HepG2 (cell line): ENCODE data around the gene C1orf50.

Experiments used
- CEBPB ChIP-seq: IDR thresholded peaks from 2 replicates; pipeline ENCODE4 v1.6.1; 2011; ENCODE audit warnings: low read depth, low read length, improper control_type of control experiment, borderline replicate concordance
- CTCF ChIP-seq: sonication (generic); formaldehyde crosslinking; IDR thresholded peaks from 2 replicates; pipeline ENCODE4 v1.5.0; 2020; ENCODE audit warnings: mild to moderate bottlenecking, missing genetic modification reagents, moderate library complexity
- HCFC1 ChIP-seq: fragments of 150-350 bp; IDR thresholded peaks from 2 replicates; pipeline ENCODE4 v1.6.1; 2014; ENCODE audit warnings: low read depth, low read length
- JUN ChIP-seq: sonication (generic); formaldehyde crosslinking; IDR thresholded peaks from 2 replicates; pipeline ENCODE4 v1.4.0; 2020; ENCODE audit warnings: mild to moderate bottlenecking, missing genetic modification reagents
- KAT8 ChIP-seq: IDR thresholded peaks from 2 replicates; pipeline ENCODE4 v1.6.1; 2016; ENCODE audit warnings: missing genetic modification reagents, missing compliant biosample characterization
- ZNF317 ChIP-seq: sonication (generic); formaldehyde crosslinking; IDR thresholded peaks from 2 replicates; pipeline ENCODE4 v1.5.0; 2020; ENCODE audit warnings: mild to moderate bottlenecking, missing genetic modification reagents
- ZNF749 ChIP-seq: sonication (generic); formaldehyde crosslinking; IDR thresholded peaks from 2 replicates; pipeline ENCODE4 v1.8.0; 2022; ENCODE audit warnings: mild to moderate bottlenecking, missing genetic modification reagents, moderate library complexity, borderline replicate concordance
- TF ChIP-seq, protein P1 (sequence below): sonication (generic); formaldehyde crosslinking; conservative IDR thresholded peaks from 2 replicates; pipeline ENCODE4 v1.4.0; 2020; ENCODE audit warnings: missing genetic modification reagents

DNA sequence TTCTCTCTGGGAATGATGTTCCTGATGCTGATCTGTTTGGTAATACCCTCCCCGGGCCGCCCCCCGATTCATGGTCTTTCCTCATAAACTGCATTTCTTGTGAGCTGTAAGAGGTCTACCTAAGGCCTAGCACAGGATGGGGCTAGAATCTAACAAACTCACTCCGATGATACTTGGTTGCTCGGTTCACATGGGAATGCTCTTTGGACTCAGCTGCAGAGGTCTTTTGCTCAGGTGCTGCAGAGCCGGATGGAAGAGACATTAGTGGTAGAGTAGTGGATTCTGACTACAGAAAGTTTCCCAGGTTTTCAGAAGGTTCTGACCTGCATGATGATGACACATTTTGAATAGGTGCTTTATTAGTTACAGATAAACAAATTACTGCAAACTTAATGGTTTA, 9.5 kb downstream of the C1orf50 start:
- TF ChIP-seq CEBPB (no peak), ZNF749 (no peak), CTCF (peak; percentile 40; the same call in 1 of the 2 replicates), KAT8 (no peak), HCFC1 (no peak), JUN (CRISPR knock-in tag) (no peak), ZNF317 (no peak)
- TF ChIP-seq, protein P1, sequence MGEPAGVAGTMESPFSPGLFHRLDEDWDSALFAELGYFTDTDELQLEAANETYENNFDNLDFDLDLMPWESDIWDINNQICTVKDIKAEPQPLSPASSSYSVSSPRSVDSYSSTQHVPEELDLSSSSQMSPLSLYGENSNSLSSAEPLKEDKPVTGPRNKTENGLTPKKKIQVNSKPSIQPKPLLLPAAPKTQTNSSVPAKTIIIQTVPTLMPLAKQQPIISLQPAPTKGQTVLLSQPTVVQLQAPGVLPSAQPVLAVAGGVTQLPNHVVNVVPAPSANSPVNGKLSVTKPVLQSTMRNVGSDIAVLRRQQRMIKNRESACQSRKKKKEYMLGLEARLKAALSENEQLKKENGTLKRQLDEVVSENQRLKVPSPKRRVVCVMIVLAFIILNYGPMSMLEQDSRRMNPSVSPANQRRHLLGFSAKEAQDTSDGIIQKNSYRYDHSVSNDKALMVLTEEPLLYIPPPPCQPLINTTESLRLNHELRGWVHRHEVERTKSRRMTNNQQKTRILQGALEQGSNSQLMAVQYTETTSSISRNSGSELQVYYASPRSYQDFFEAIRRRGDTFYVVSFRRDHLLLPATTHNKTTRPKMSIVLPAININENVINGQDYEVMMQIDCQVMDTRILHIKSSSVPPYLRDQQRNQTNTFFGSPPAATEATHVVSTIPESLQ (CRISPR knock-in tag), result no peak
